ENCODE results near the gene COA1. TPM values are rescaled to one million over a fixed set of nuclear protein-coding genes. Genes with fewer than 3 reads are reported as not detected.

The COA1 gene
- polyA plus RNA-seq, 1 donor from 2014 or later: 157 TPM

- H3K9me2 ChIP-seq (ENCODE audit: insufficient read depth, low read length): no peaks in the 10 kb centered on the region
- H3K9ac ChIP-seq (ENCODE audit: low read length): no peak overlapping the region
- no peaks in the 10 kb centered on the region for H4K20me1 ChIP-seq (ENCODE audit: insufficient read depth)
- no peak overlapping the region for H3K4me2 ChIP-seq (ENCODE audit: low read length)
- TF ChIP-seq POLR2AphosphoS5 (IDR thresholded peaks at IDR 0.05) (no peak), SMC3 (conservative IDR thresholded peaks at IDR 0.05; ENCODE audit: poor library complexity) (no peak), TAF1 (IDR thresholded peaks at IDR 0.05; ENCODE audit: low read depth) (no peak), CTCF (IDR thresholded peaks at IDR 0.05; ENCODE audit: poor library complexity, severe bottlenecking) (no peak), EP300 (conservative IDR thresholded peaks at IDR 0.05; ENCODE audit: poor library complexity, severe bottlenecking) (no peak), MXI1 (conservative IDR thresholded peaks at IDR 0.05; ENCODE audit: poor library complexity, severe bottlenecking) (no peak)
- H2AFZ ChIP-seq (ENCODE audit: low read depth, low read length): no peak overlapping the region
- H3K27ac ChIP-seq (ENCODE audit: low read length): no peak overlapping the region
- no peak overlapping the region for H3K4me3 ChIP-seq (ENCODE audit: low read length)
- no peaks in the 10 kb centered on the region for H3F3A ChIP-seq (ENCODE audit: insufficient read depth, low read length, poor library complexity, severe bottlenecking)
- H3K79me2 ChIP-seq (replicated peaks; ENCODE audit: insufficient read depth, low read length): peaks cover 4% of the 10 kb centered on the region
- no peaks in the 10 kb centered on the region for H3K9me3 ChIP-seq (ENCODE audit: low read length)
- no peaks in the 10 kb centered on the region for H3K36me3 ChIP-seq (ENCODE audit: insufficient read depth, low read length)
- no peaks in the 10 kb centered on the region for H3K27me3 ChIP-seq (ENCODE audit: insufficient read depth, low read depth, low read length)
Measured at GRCh38 chr7:43658718-43659548, 70.4 kb downstream of the COA1 start.

GRCh38 chr7:43656997-43657396, 72.3 kb downstream of the COA1 start:
- Histone ChIP-seq H3K79me2 (replicated peaks; ENCODE audit: insufficient read depth, low read length) (peaks cover 4% of the 10 kb centered on the region), H3K4me3 (ENCODE audit: low read length) (no peak overlapping the region), H3K9ac (ENCODE audit: low read length) (no peak overlapping the region)

More at GRCh38 chr7:43656997-43657396, 72.3 kb downstream of the COA1 start:
- Histone ChIP-seq H3K4me2 (ENCODE audit: low read length) (no peak overlapping the region), H3K9me2 (ENCODE audit: insufficient read depth, low read length) (no peaks in the 10 kb centered on the region), H3F3A (ENCODE audit: insufficient read depth, low read length, poor library complexity, severe bottlenecking) (no peaks in the 10 kb centered on the region), H3K36me3 (ENCODE audit: insufficient read depth, low read length) (no peaks in the 10 kb centered on the region), H2AFZ (ENCODE audit: low read depth, low read length) (no peak overlapping the region), H3K27me3 (ENCODE audit: insufficient read depth, low read depth, low read length) (no peaks in the 10 kb centered on the region), H3K9me3 (ENCODE audit: low read length) (no peaks in the 10 kb centered on the region), H4K20me1 (ENCODE audit: insufficient read depth) (no peaks in the 10 kb centered on the region), H3K27ac (ENCODE audit: low read length) (no peak overlapping the region)
- no peak for TF ChIP-seq SMC3 (conservative IDR thresholded peaks at IDR 0.05; ENCODE audit: poor library complexity)
- no peak for TF ChIP-seq EP300 (conservative IDR thresholded peaks at IDR 0.05; ENCODE audit: poor library complexity, severe bottlenecking)
- no peak for TF ChIP-seq EZH2 (IDR thresholded peaks at IDR 0.05; ENCODE audit: borderline replicate concordance, insufficient read depth, low read length, poor library complexity, severe bottlenecking)
- no peak for TF ChIP-seq CTCF (IDR thresholded peaks at IDR 0.05; ENCODE audit: poor library complexity, severe bottlenecking)
- TF ChIP-seq, protein P1, sequence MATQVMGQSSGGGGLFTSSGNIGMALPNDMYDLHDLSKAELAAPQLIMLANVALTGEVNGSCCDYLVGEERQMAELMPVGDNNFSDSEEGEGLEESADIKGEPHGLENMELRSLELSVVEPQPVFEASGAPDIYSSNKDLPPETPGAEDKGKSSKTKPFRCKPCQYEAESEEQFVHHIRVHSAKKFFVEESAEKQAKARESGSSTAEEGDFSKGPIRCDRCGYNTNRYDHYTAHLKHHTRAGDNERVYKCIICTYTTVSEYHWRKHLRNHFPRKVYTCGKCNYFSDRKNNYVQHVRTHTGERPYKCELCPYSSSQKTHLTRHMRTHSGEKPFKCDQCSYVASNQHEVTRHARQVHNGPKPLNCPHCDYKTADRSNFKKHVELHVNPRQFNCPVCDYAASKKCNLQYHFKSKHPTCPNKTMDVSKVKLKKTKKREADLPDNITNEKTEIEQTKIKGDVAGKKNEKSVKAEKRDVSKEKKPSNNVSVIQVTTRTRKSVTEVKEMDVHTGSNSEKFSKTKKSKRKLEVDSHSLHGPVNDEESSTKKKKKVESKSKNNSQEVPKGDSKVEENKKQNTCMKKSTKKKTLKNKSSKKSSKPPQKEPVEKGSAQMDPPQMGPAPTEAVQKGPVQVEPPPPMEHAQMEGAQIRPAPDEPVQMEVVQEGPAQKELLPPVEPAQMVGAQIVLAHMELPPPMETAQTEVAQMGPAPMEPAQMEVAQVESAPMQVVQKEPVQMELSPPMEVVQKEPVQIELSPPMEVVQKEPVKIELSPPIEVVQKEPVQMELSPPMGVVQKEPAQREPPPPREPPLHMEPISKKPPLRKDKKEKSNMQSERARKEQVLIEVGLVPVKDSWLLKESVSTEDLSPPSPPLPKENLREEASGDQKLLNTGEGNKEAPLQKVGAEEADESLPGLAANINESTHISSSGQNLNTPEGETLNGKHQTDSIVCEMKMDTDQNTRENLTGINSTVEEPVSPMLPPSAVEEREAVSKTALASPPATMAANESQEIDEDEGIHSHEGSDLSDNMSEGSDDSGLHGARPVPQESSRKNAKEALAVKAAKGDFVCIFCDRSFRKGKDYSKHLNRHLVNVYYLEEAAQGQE (IDR thresholded peaks at IDR 0.05; ENCODE audit: borderline replicate concordance): no peak
- TF ChIP-seq MXI1 (conservative IDR thresholded peaks at IDR 0.05; ENCODE audit: poor library complexity, severe bottlenecking): no peak
- no peak for TF ChIP-seq POLR2AphosphoS5 (IDR thresholded peaks at IDR 0.05)
- TF ChIP-seq RAD21 (conservative IDR thresholded peaks at IDR 0.05): no peak
- no peak for TF ChIP-seq TAF1 (IDR thresholded peaks at IDR 0.05; ENCODE audit: low read depth)

Data from neural cell (in vitro differentiated cells).